ENCODE results near the gene CTNNA3.

GRCh38 chr10:65891073-65891981 is 1804.7 kb downstream of the CTNNA3 start:
- TF ChIP-seq POLR2A (IDR thresholded peaks at IDR 0.05) = no peak
- no peak for TF ChIP-seq CTCF (IDR thresholded peaks at IDR 0.05)
